ENCODE measurements around the gene CRABP1. TPM values are rescaled to one million over a fixed set of nuclear protein-coding genes. Genes with fewer than 3 reads are reported as not detected.

CRABP1 gene
- total RNA-seq, 4 donors from 2014 or later = 2.1 TPM; not detected in 3

DNA sequence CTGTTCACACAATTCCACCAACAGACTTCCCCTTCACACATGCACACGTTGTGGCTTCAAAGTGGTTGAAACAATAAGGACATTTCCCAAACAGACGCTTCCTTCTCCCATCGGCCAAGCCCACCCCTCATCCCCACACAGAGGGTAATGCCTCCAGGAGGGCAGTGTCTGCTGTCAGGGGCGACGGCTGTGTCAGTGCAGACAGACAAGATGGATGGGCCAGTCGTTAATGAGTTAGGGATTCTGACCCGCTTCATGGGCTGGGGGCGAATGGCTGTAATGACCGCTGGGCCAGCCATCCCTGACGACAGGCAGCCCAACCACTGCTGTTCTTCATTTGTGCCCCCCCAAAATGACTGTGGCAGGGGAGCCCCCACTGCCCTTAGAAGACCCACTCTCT lies 20.6 kb upstream of the CRABP1 start:
- Histone ChIP-seq H3K36me3 (no peaks in the 10 kb centered on the region), H3K27me3 (no peaks in the 10 kb centered on the region), H3K4me3 (no peak overlapping the region), H3K27ac (no peak overlapping the region), H3K4me1 (peaks cover 0 to 9% (median 4%) of the 10 kb centered on the region in 4 donors), H3K9me3 (no peaks in the 10 kb centered on the region)
- TF ChIP-seq, protein P1, sequence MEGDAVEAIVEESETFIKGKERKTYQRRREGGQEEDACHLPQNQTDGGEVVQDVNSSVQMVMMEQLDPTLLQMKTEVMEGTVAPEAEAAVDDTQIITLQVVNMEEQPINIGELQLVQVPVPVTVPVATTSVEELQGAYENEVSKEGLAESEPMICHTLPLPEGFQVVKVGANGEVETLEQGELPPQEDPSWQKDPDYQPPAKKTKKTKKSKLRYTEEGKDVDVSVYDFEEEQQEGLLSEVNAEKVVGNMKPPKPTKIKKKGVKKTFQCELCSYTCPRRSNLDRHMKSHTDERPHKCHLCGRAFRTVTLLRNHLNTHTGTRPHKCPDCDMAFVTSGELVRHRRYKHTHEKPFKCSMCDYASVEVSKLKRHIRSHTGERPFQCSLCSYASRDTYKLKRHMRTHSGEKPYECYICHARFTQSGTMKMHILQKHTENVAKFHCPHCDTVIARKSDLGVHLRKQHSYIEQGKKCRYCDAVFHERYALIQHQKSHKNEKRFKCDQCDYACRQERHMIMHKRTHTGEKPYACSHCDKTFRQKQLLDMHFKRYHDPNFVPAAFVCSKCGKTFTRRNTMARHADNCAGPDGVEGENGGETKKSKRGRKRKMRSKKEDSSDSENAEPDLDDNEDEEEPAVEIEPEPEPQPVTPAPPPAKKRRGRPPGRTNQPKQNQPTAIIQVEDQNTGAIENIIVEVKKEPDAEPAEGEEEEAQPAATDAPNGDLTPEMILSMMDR (IDR thresholded peaks at IDR 0.05) = no peak
- no peak for TF ChIP-seq POLR2A (IDR thresholded peaks at IDR 0.05)
- no peak for DNase-seq

DNA sequence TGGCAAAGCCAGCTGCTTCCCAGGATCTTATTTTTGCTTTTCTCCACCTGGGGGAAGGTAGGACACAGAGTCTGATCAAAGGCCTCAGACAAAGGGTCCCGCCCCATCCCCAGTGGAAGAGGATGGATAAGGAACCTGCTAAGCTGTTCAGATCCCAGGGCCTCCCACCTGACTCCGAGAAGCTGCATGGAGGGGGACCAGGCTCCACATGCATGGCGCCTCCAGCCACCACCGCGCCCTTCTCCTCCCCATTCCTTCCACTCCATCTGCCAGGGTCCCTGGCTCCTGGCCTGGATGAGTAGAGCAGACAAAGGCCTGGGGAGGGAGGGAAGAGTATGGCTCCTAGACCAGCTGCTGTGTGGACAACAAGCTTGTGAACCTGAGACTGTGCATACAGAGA lies 20.0 kb upstream of the CRABP1 start:
- Histone ChIP-seq H3K4me3 (no peak overlapping the region), H3K9me3 (no peaks in the 10 kb centered on the region), H3K36me3 (no peaks in the 10 kb centered on the region), H3K27me3 (no peaks in the 10 kb centered on the region), H3K27ac (no peak overlapping the region), H3K4me1 (peaks cover 0 to 9% (median 4%) of the 10 kb centered on the region in 4 donors)
- no peak for DNase-seq
- TF ChIP-seq, protein P1 (IDR thresholded peaks at IDR 0.05) = no peak
- no peak for TF ChIP-seq POLR2A (IDR thresholded peaks at IDR 0.05)

DNA sequence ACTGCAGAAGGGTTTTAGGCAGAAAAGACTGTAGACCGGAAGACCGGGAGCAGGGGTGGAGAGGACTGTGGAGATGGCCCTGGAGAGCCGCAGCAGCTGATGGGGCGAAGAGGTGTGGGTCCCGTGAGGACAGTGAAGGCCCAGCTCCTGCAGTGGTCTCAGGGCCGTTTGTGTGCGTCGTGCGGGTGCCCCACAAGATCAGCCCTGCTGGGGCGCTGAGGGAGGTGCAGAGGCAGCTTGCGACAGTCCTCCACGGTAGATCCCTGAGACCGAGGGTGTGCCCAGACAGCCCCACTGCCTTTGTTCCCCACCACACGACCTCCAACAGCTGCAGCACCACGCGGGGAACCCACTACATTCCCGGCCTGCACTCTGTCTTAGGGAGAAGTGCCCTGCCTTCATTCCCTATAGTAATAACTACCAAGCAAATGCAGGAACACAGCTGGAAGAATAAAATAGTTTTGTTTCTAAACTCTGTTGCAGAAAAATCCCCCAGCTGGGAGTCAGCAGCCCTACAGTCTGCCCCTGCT lies 19.0 kb upstream of the CRABP1 start:
- DNase-seq = no peak
- no peaks in the 10 kb centered on the region for H3K9me3 ChIP-seq
- H3K4me3 ChIP-seq = no peak overlapping the region
- H3K27ac ChIP-seq = no peak overlapping the region
- H3K36me3 ChIP-seq = no peaks in the 10 kb centered on the region
- no peaks in the 10 kb centered on the region for H3K27me3 ChIP-seq
- peaks cover 0 to 7% (median 3%) of the 10 kb centered on the region in 4 donors for H3K4me1 ChIP-seq
- no peak for TF ChIP-seq POLR2A (IDR thresholded peaks at IDR 0.05)
- TF ChIP-seq, protein P1 (IDR thresholded peaks at IDR 0.05) = no peak

DNA sequence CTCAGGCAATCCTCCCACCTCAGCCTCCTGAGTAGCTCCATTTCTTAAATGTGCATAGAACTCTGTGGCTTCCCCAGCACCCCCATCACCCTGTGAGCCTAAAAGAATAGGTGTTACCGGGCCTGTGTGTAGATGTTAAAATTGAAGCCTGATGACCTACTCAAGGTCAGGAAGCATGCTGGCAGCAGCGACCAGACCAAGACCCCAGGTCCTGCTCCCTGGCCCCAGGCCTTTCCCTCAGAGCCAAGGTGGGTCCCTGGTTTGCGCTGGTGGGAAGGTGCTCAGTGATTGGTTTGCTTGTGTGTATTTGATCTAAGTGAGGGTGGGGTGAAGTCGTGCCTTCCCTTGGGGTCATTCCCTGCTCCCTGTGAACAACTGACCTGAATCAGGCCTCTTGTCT lies 18.4 kb upstream of the CRABP1 start:
- Histone ChIP-seq H3K27me3 (no peaks in the 10 kb centered on the region), H3K36me3 (no peaks in the 10 kb centered on the region), H3K27ac (no peak overlapping the region), H3K4me1 (peaks cover 0 to under 1% (median 0%) of the 10 kb centered on the region in 4 donors), H3K4me3 (no peak overlapping the region), H3K9me3 (no peaks in the 10 kb centered on the region)
- no peak for DNase-seq
- TF ChIP-seq, protein P1 (IDR thresholded peaks at IDR 0.05) = no peak
- no peak for TF ChIP-seq POLR2A (IDR thresholded peaks at IDR 0.05)

DNA sequence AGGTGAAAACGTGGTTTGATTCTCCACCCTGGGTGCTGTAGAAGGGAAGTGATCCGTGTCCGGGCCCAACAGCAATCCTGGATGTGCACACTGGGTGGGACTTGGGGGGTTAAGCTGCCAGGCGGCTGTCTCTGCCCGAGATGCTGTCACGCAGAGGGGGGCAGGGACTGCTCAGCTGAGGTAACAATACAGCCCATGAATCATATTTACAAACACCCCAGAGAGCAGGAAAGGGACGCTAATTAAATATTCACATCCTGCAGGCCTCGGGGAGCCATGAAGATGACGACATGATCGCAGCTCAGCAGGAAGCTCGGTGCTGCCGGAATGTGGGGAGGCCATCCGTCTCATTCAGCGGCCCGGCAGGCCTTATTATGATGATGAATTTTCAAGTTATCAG lies 17.9 kb upstream of the CRABP1 start:
- no peaks in the 10 kb centered on the region for H3K36me3 ChIP-seq
- TF ChIP-seq, protein P1 (IDR thresholded peaks at IDR 0.05) = no peak
- TF ChIP-seq POLR2A (IDR thresholded peaks at IDR 0.05) = no peak

More for the DNA sequence above, 17.9 kb upstream of the CRABP1 start:
- Histone ChIP-seq H3K27me3 (no peaks in the 10 kb centered on the region), H3K4me1 (no peaks in the 10 kb centered on the region), H3K27ac (no peak overlapping the region), H3K4me3 (no peak overlapping the region), H3K9me3 (no peaks in the 10 kb centered on the region)
- DNase-seq = no peak

Data from Peyer's patch (tissue), 4 donors.